B cell (primary cell): ENCODE measurements around the gene NTN4. TPM values are rescaled to one million over a fixed set of nuclear protein-coding genes. Genes with fewer than 3 reads are reported as not detected.

Source experiments
- ATAC-seq: fragments of 200-7000 bp; cut with Tn5 transposase; one replicate; pipeline ENCODE4 v1.10.0; 2021; ENCODE audit warnings: low read depth, mild to moderate bottlenecking, moderate number of reproducible peaks, moderate library complexity
- CTCF ChIA-PET: fragments of 350-600 bp; sonication (Branson Sonifier 250); formaldehyde crosslinking; loops from one replicate; lab custom pipeline; 2021; ENCODE audit warnings: antibody characterized with exemption, inconsistent platforms; lab: Charles Lee
- POLR2A ChIA-PET: fragments of 350-600 bp; sonication (Branson Sonifier 250); formaldehyde crosslinking; loops from one replicate; lab custom pipeline; 2021; ENCODE audit warnings: antibody characterized with exemption; lab: Charles Lee
- DNase-seq: peaks from one replicate; pipeline ENCODE4 v3.0.0; 2013
- H2AFZ ChIP-seq: 2 replicates; pipeline ENCODE4 v1.6.1; 2012; ENCODE audit warnings: mild to moderate bottlenecking, low read depth, low read length; ENCODE audit not compliant: insufficient read depth, poor library complexity, severe bottlenecking
- H3K27ac ChIP-seq, 2 donors: 1 replicate in 1 of 2; 2 replicates in 1 of 2; pipeline ENCODE4 v1.5.1; 2012 to 2013; ENCODE audit warnings: low read length in 2 of 2, mild to moderate bottlenecking in 2 of 2, moderate library complexity in 1 of 2
- H3K27me3 ChIP-seq, 4 experiments: fragments of 200-600 bp in 1 of 4; sonication (generic) in 1 of 4; replicated peaks in 1 of 4; 1 replicate in 2 of 4; 2 replicates in 2 of 4; pipeline versions ENCODE4 v1.6.1 to v1.7.0; 2013 to 2016; ENCODE audit warnings: low read length in 3 of 4, mild to moderate bottlenecking in 2 of 4, mixed read lengths in 1 of 4, moderate library complexity in 1 of 4; ENCODE audit not compliant: insufficient read depth in 4 of 4, control insufficient read depth in 3 of 4; ENCODE audit errors: control extremely low read depth in 1 of 4
- H3K36me3 ChIP-seq, 2 experiments: replicated peaks in 1 of 2; 1 replicate in 1 of 2; 2 replicates in 1 of 2; pipeline versions ENCODE4 v1.6.1 to v1.7.1; 2013; ENCODE audit warnings: low read length in 1 of 2; ENCODE audit not compliant: insufficient read depth in 2 of 2, control insufficient read depth in 1 of 2; ENCODE audit errors: control extremely low read depth in 1 of 2, extremely low read depth in 1 of 2
- H3K4me1 ChIP-seq, 2 donors: fragments of 200-600 bp in 1 of 2; sonication (generic) in 1 of 2; 1 replicate in 1 of 2; 2 replicates in 1 of 2; pipeline versions ENCODE4 v1.5.1 to v1.6.1; 2013 to 2017; ENCODE audit warnings: low read length in 2 of 2; ENCODE audit not compliant: control insufficient read depth in 2 of 2, insufficient read depth in 2 of 2
- H3K4me2 ChIP-seq: replicated peaks from 2 replicates; pipeline ENCODE3; 2012; ENCODE audit warnings: mild to moderate bottlenecking, low read depth, low read length; ENCODE audit not compliant: poor library complexity, severe bottlenecking
- H3K4me3 ChIP-seq, 5 experiments: fragments of 200-600 bp in 1 of 5; sonication (generic) in 1 of 5; 1 replicate in 3 of 5; 2 replicates in 2 of 5; pipeline versions ENCODE4 v1.5.1 to v1.7.0; 2011 to 2016; ENCODE audit warnings: low read length in 4 of 5, mild to moderate bottlenecking in 4 of 5, low read depth in 2 of 5, control low read depth in 1 of 5, moderate library complexity in 1 of 5; ENCODE audit not compliant: insufficient read depth in 1 of 5; ENCODE audit errors: control extremely low read depth in 1 of 5, extremely low read depth in 1 of 5
- H3K79me2 ChIP-seq: fragments of 200-600 bp; sonication (generic); one replicate; pipeline ENCODE4 v1.6.0; 2016; ENCODE audit warnings: low read length; ENCODE audit not compliant: control insufficient read depth, insufficient read depth
- H3K9ac ChIP-seq: fragments of 200-600 bp; sonication (generic); 2 replicates; pipeline ENCODE4 v1.6.1; 2017; ENCODE audit warnings: mild to moderate bottlenecking, low read length, moderate library complexity
- H3K9me3 ChIP-seq, 3 donors: one replicate each; pipeline versions ENCODE4 v1.6.1 to v1.7.1; 2013; ENCODE audit warnings: low read length in 2 of 3; ENCODE audit not compliant: control insufficient read depth in 2 of 3, insufficient read depth in 1 of 3; ENCODE audit errors: control extremely low read depth in 1 of 3
- H4K20me1 ChIP-seq: 2 replicates; pipeline ENCODE4 v1.6.0; 2012; ENCODE audit warnings: mild to moderate bottlenecking, low read length; ENCODE audit not compliant: insufficient read depth, control insufficient read depth, poor library complexity, severe bottlenecking
- H3K27ac Mint-ChIP-seq: one replicate; pipeline ENCODE4 v1.8.0; 2021; ENCODE audit warnings: mixed read lengths
- H3K27me3 Mint-ChIP-seq: one replicate; pipeline ENCODE4 v1.8.0; 2021; ENCODE audit warnings: mixed read lengths
- H3K4me1 Mint-ChIP-seq: one replicate; pipeline ENCODE4 v1.8.0; 2021; ENCODE audit warnings: mixed read lengths
- H3K4me3 Mint-ChIP-seq: one replicate; pipeline ENCODE4 v1.8.0; 2021; ENCODE audit warnings: mixed read lengths
- H3K9me3 Mint-ChIP-seq: one replicate; pipeline ENCODE4 v1.8.0; 2022; ENCODE audit warnings: mixed read lengths; ENCODE audit not compliant: insufficient read depth
- CTCF ChIP-seq: fragments of 200-600 bp; IDR thresholded peaks from one replicate; pipeline ENCODE4 v1.8.0; 2022; ENCODE audit warnings: antibody characterized with exemption, mild to moderate bottlenecking
- EZH2 ChIP-seq: IDR thresholded peaks from 2 replicates; pipeline ENCODE4 v1.6.1; 2012; ENCODE audit warnings: borderline replicate concordance, low read depth, mild to moderate bottlenecking, moderate library complexity, low read length; ENCODE audit not compliant: insufficient read depth, poor library complexity, severe bottlenecking
- WGBS: methylation state at CpG from one replicate; pipeline ENCODE4 v1.1.5; 2013; ENCODE audit warnings: missing lambda C conversion rate; ENCODE audit not compliant: insufficient coverage; 5-methylcytosine and 5-hydroxymethylcytosine counted together
- intact Hi-C: fragments of 100-400 bp; cut with micrococcal nuclease; formaldehyde crosslinking; loops from one replicate; pipeline ENCODE4 v1.10.0; 2022
- polyA plus RNA-seq: library from polyadenylated mRNA; depleted of rRNA; stranded (reverse); fragments of >200 nt; gene quantifications from 2 replicates; pipeline ENCODE4 v1.2.3, GENCODE V29; 2012
- total RNA-seq, 2 donors: library from RNA; stranded (reverse); fragments of 120-200 nt in 1 of 2; gene quantifications; 1 replicate in 1 of 2; 2 replicates in 1 of 2; pipeline versions ENCODE4 v1.2.3 to v1.2.4, GENCODE V29; 2013 to 2022

The NTN4 gene
- total and polyA plus RNA-seq, 2 donors (not counting 1 experiment from before 2014, with no cell fraction given) = not detected

DNA sequence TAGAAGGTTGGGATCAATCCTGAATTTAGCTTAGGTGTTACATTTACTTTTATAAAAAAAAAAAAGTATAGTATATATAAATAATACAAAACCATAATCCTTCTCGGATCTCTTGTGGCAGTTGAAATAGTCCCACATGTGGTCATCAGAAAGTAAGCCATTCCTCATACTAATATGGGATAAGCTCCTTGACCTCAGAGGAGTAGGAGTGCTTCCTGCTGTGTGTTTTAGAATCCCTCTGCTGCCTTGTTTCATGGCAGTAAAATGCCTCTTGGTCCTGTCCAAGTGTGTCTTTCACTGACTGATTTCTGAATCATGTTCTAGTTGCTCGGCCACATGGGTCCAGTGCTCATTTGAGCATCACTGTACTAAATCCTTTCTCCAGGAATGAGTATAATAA lies 117.0 kb downstream of the NTN4 start:
- Mint-ChIP-seq H3K4me3 (no peak overlapping the region), H3K27me3 (peaks cover 16% of the 10 kb centered on the region), H3K4me1 (peaks cover 1% of the 10 kb centered on the region), H3K27ac (no peak overlapping the region), H3K9me3 (peaks cover 2% of the 10 kb centered on the region)
- ATAC-seq (no peak), DNase-seq (no peak)
- CTCF ChIA-PET = no interaction called here
- no peak overlapping the region for H3K4me3 ChIP-seq
- no peaks in the 10 kb centered on the region for H3K79me2 ChIP-seq
- no peaks in the 10 kb centered on the region for H3K4me1 ChIP-seq
- H3K36me3 ChIP-seq = no peaks in the 10 kb centered on the region
- POLR2A ChIA-PET = no interaction called here
- H4K20me1 ChIP-seq = no peaks in the 10 kb centered on the region
- no CpG with 5 or more reads among the region's 2 CpGs for WGBS
- H3K9me3 ChIP-seq = no peaks in the 10 kb centered on the region
- TF ChIP-seq EZH2 = no peak
- TF ChIP-seq CTCF = no peak
- H3K27ac ChIP-seq = no peak overlapping the region
- H3K27me3 ChIP-seq = no peaks in the 10 kb centered on the region
- no peak overlapping the region for H3K9ac ChIP-seq
- no peak overlapping the region for H3K4me2 ChIP-seq
- no peak overlapping the region for H2AFZ ChIP-seq
- intact Hi-C loops = no loop called here

DNA sequence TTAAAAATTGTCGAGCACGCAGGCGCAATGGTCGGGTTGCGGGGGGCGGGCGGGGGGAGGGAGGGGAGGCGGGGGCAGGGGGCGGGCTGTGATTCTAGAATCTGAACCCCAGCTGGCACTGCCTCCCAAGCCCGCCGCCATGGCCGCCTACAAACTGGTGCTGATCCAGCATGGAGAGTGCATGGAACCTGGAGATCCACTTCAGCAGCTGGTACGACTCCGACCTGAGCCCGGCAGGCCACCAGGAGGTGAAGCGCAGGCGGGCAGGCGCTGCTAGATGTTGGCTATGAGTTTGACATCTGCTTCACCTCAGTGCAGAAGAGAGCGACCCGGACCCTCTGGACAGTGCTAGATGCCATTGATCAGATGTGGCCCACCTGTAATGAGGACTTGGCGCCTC lies 118.4 kb downstream of the NTN4 start:
- TF ChIP-seq EZH2 = no peak
- TF ChIP-seq CTCF = no peak
- Histone ChIP-seq H3K27ac (no peak overlapping the region), H3K27me3 (peaks cover 0 to 3% (median 0%) of the 10 kb centered on the region in 4 experiments), H4K20me1 (no peaks in the 10 kb centered on the region), H3K4me2 (no peak overlapping the region), H3K9ac (no peak overlapping the region), H3K4me1 (no peaks in the 10 kb centered on the region), H2AFZ (no peak overlapping the region), H3K9me3 (no peaks in the 10 kb centered on the region), H3K79me2 (no peaks in the 10 kb centered on the region), H3K36me3 (no peaks in the 10 kb centered on the region), H3K4me3 (no peak overlapping the region)
- no peak overlapping the region for H3K27ac Mint-ChIP-seq
- DNase-seq (no peak), ATAC-seq (no peak)
- no peak overlapping the region for H3K4me3 Mint-ChIP-seq
- WGBS = 90% methylated on average over 13 of the region's 21 CpGs
- H3K27me3 Mint-ChIP-seq = peaks cover 16% of the 10 kb centered on the region
- H3K9me3 Mint-ChIP-seq = no peaks in the 10 kb centered on the region
- ChIA-PET POLR2A (no interaction called here), CTCF (no interaction called here)
- intact Hi-C loops = no loop called here
- peaks cover 1% of the 10 kb centered on the region for H3K4me1 Mint-ChIP-seq
